HepG2 (cell line): Measurements from ENCODE around the gene ITGB3. TPM values are rescaled to one million over a fixed set of nuclear protein-coding genes. Genes with fewer than 3 reads are reported as not detected.

Source experiments
- ARID3A ChIP-seq: IDR thresholded peaks from 2 replicates; pipeline ENCODE4 v1.6.1; 2012; ENCODE audit warnings: low read depth, low read length, improper control_type of control experiment
- ARNTL ChIP-seq: sonication (generic); formaldehyde crosslinking; IDR thresholded peaks from 2 replicates; pipeline ENCODE4 v1.4.0; 2020; ENCODE audit warnings: mild to moderate bottlenecking, missing genetic modification reagents
- EEA1 ChIP-seq: sonication (generic); formaldehyde crosslinking; IDR thresholded peaks from 2 replicates; pipeline ENCODE4 v1.5.1; 2020; ENCODE audit warnings: mild to moderate bottlenecking, missing genetic modification reagents, borderline replicate concordance
- FOXJ3 ChIP-seq: sonication (generic); formaldehyde crosslinking; IDR thresholded peaks from 2 replicates; pipeline ENCODE4 v1.4.0; 2020; ENCODE audit warnings: missing genetic modification reagents, mild to moderate bottlenecking, borderline replicate concordance
- HMGA1 ChIP-seq: sonication (generic); formaldehyde crosslinking; conservative IDR thresholded peaks from 2 replicates; pipeline ENCODE4 v1.4.0; 2020; ENCODE audit warnings: missing genetic modification reagents
- HMGXB3 ChIP-seq: sonication (generic); formaldehyde crosslinking; IDR thresholded peaks from 2 replicates; pipeline ENCODE4 v1.4.0; 2020; ENCODE audit warnings: missing genetic modification reagents, borderline replicate concordance
- MED1 ChIP-seq: sonication (generic); formaldehyde crosslinking; IDR thresholded peaks from 2 replicates; pipeline ENCODE4 v1.4.0; 2020; ENCODE audit warnings: missing genetic modification reagents
- SNAPC2 ChIP-seq: sonication (generic); formaldehyde crosslinking; IDR thresholded peaks from 2 replicates; pipeline ENCODE4 v1.8.1; 2022; ENCODE audit warnings: mild to moderate bottlenecking, missing genetic modification reagents
- SP1 ChIP-seq, 2 experiments: fragments of 450-650 bp in 1 of 2; sonication (generic) in 1 of 2; formaldehyde crosslinking in 1 of 2; IDR thresholded peaks; 2 replicates each; pipeline versions ENCODE4 v1.4.0 to v1.6.1; 2016 to 2020; ENCODE audit warnings: missing genetic modification reagents in 1 of 2
- ZBTB39 ChIP-seq: sonication (generic); formaldehyde crosslinking; IDR thresholded peaks from 2 replicates; pipeline ENCODE4 v1.5.0; 2020; ENCODE audit warnings: missing genetic modification reagents
- ZKSCAN5 ChIP-seq: sonication (generic); formaldehyde crosslinking; IDR thresholded peaks from 2 replicates; pipeline ENCODE4 v1.5.1; 2020; ENCODE audit warnings: mild to moderate bottlenecking, missing genetic modification reagents
- ZMYM4 ChIP-seq: sonication (generic); formaldehyde crosslinking; IDR thresholded peaks from 2 replicates; pipeline ENCODE4 v1.8.1; 2023; ENCODE audit warnings: mild to moderate bottlenecking, missing genetic modification reagents
- ZNF180 ChIP-seq: sonication (generic); formaldehyde crosslinking; IDR thresholded peaks from 2 replicates; pipeline ENCODE4 v1.4.0; 2020; ENCODE audit warnings: low read depth, missing genetic modification reagents, borderline replicate concordance
- ZNF362 ChIP-seq: sonication (generic); formaldehyde crosslinking; IDR thresholded peaks from 2 replicates; pipeline ENCODE4 v1.4.0; 2020; ENCODE audit warnings: missing genetic modification reagents, mild to moderate bottlenecking, borderline replicate concordance
- ZNF770 ChIP-seq: sonication (generic); formaldehyde crosslinking; IDR thresholded peaks from 2 replicates; pipeline ENCODE4 v1.5.0; 2020; ENCODE audit warnings: mild to moderate bottlenecking, missing genetic modification reagents
- ZNF788 ChIP-seq: sonication (generic); formaldehyde crosslinking; IDR thresholded peaks from 2 replicates; pipeline ENCODE4 v1.5.0; 2020; ENCODE audit warnings: mild to moderate bottlenecking, missing genetic modification reagents, borderline replicate concordance
- polyA plus RNA-seq, 8 experiments: library from polyadenylated mRNA; depleted of rRNA in 3 of 8; stranded (reverse) in 7 of 8; unstranded in 1 of 8; fragments of >200 nt; fragmentation: Illumina TruSeq in 4 of 8; extraction: Trizol in 4 of 8; gene quantifications; 2 replicates each; pipeline versions ENCODE4 v1.2.1 to v1.2.3, GENCODE V29; 2011 to 2016; ENCODE audit warnings: low read depth in 4 of 8, missing spikeins in 1 of 8, mixed read lengths in 1 of 8; ENCODE audit not compliant: insufficient read depth in 1 of 8
- total RNA-seq, 5 experiments: library from RNA; depleted of rRNA; stranded (reverse); fragments of >200 nt; fragmentation: Illumina TruSeq; extraction: Trizol; gene quantifications; 2 replicates each; pipeline ENCODE4 v1.2.3, GENCODE V29; 2016; ENCODE audit warnings: low read depth in 1 of 5

Gene ITGB3
- total and polyA plus RNA-seq, 2 of the 13 experiments (the other 11 are each of a cell fraction or from before 2014, with no cell fraction given), result 0.09 to 0.31 TPM

GRCh38 chr17:47323382-47324223 is 70.0 kb downstream of the ITGB3 start, which contains the start of gene EFCAB13 (continued):
- no peak for TF ChIP-seq HMGXB3 (CRISPR knock-in tag)
- TF ChIP-seq SNAPC2 (CRISPR knock-in tag), result peak; percentile 87; the same call in 1 of the 2 replicates
- TF ChIP-seq FOXJ3 (CRISPR knock-in tag), result no peak
- no peak for TF ChIP-seq ZNF180 (CRISPR knock-in tag)
- no peak for TF ChIP-seq ZKSCAN5 (CRISPR knock-in tag)
- peak; percentile 70 for TF ChIP-seq ZNF770
- no peak for TF ChIP-seq SP1 (IDR thresholded peaks at IDR 0.05)
- peak; percentile 95 for TF ChIP-seq SP1 (CRISPR knock-in tag; IDR thresholded peaks at IDR 0.05)
- peak; percentile 74; the same call in 1 of the 2 replicates for TF ChIP-seq ZBTB39
- TF ChIP-seq HMGA1 (CRISPR knock-in tag), result no peak
- 0 out of 2 replicates have a peak, but pooled peaks have one; percentile 4 for TF ChIP-seq ARID3A
- TF ChIP-seq ARNTL (CRISPR knock-in tag), result peak; percentile 87; the same call in 1 of the 2 replicates
- TF ChIP-seq ZNF788 (CRISPR knock-in tag), result peak; percentile 94; the same call in 1 of the 2 replicates
- TF ChIP-seq ZMYM4 (CRISPR knock-in tag), result peak; percentile 98
- TF ChIP-seq MED1, result peak; percentile 74
- TF ChIP-seq ZNF362, result peak; percentile 67; the same call in 1 of the 2 replicates
- TF ChIP-seq EEA1 (CRISPR knock-in tag), result peak; percentile 96
